Nephron progenitor cell (in vitro differentiated cells): ENCODE data around the gene SPP2.

Source experiments
- DNase-seq: peaks from one replicate; pipeline ENCODE4 v3.0.0; 2021
- H3K27ac Mint-ChIP-seq: 2 replicates; pipeline ENCODE4 v1.8.0; 2021; ENCODE audit warnings: mild to moderate bottlenecking, moderate library complexity, mixed read lengths
- H3K27me3 Mint-ChIP-seq: 2 replicates; pipeline ENCODE4 v1.8.0; 2021; ENCODE audit warnings: mild to moderate bottlenecking, low read depth, mixed read lengths; ENCODE audit not compliant: poor library complexity
- H3K36me3 Mint-ChIP-seq: 2 replicates; pipeline ENCODE4 v1.8.0; 2021; ENCODE audit warnings: low read depth, mixed read lengths
- H3K4me1 Mint-ChIP-seq: 2 replicates; pipeline ENCODE4 v1.8.0; 2021; ENCODE audit warnings: mixed read lengths
- H3K4me3 Mint-ChIP-seq: 2 replicates; pipeline ENCODE4 v1.8.0; 2021; ENCODE audit warnings: mild to moderate bottlenecking, moderate library complexity, mixed read lengths
- H3K9me3 Mint-ChIP-seq: 2 replicates; pipeline ENCODE4 v1.8.0; 2021; ENCODE audit warnings: mild to moderate bottlenecking, moderate library complexity, mixed read lengths
- TF ChIP-seq, protein P1 (sequence below): fragments of 200-600 bp; sonication (generic); IDR thresholded peaks from 2 replicates; pipeline ENCODE4 v1.5.0; 2021; ENCODE audit warnings: antibody characterized with exemption

Gene SPP2

GRCh38 chr2:234046521-234046920, 4.0 kb upstream of the SPP2 start:
- Mint-ChIP-seq H3K4me1 (no peaks in the 10 kb centered on the region), H3K27ac (no peak overlapping the region), H3K27me3 (peaks cover 32% of the 10 kb centered on the region), H3K36me3 (no peaks in the 10 kb centered on the region), H3K9me3 (no peaks in the 10 kb centered on the region), H3K4me3 (no peak overlapping the region)
- TF ChIP-seq, protein P1, sequence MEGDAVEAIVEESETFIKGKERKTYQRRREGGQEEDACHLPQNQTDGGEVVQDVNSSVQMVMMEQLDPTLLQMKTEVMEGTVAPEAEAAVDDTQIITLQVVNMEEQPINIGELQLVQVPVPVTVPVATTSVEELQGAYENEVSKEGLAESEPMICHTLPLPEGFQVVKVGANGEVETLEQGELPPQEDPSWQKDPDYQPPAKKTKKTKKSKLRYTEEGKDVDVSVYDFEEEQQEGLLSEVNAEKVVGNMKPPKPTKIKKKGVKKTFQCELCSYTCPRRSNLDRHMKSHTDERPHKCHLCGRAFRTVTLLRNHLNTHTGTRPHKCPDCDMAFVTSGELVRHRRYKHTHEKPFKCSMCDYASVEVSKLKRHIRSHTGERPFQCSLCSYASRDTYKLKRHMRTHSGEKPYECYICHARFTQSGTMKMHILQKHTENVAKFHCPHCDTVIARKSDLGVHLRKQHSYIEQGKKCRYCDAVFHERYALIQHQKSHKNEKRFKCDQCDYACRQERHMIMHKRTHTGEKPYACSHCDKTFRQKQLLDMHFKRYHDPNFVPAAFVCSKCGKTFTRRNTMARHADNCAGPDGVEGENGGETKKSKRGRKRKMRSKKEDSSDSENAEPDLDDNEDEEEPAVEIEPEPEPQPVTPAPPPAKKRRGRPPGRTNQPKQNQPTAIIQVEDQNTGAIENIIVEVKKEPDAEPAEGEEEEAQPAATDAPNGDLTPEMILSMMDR, result no peak
- no peak for DNase-seq

DNA sequence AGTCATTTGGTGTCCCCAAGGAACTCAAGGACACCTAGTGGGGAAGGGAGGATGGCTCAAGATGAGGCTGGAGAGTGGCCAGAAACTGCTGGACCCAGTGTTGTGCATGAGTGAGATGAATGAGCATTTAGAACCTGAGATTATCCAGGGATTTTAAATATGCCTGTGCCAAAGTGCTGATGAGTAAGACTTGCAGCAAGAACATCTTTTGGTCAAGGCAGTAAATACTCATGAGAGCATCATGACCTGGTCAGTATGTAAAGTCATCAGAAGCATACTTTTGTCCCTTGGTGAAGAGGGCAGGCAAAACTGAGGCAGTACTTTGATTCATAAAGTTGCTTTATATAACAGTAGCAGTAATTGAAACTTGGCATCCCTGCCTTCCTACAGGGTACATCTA, 3.1 kb upstream of the SPP2 start:
- Mint-ChIP-seq H3K27ac (no peak overlapping the region), H3K9me3 (no peaks in the 10 kb centered on the region), H3K27me3 (peaks cover 33% of the 10 kb centered on the region), H3K4me3 (no peak overlapping the region), H3K36me3 (no peaks in the 10 kb centered on the region), H3K4me1 (no peaks in the 10 kb centered on the region)
- TF ChIP-seq, protein P1, result no peak
- no peak for DNase-seq

DNA sequence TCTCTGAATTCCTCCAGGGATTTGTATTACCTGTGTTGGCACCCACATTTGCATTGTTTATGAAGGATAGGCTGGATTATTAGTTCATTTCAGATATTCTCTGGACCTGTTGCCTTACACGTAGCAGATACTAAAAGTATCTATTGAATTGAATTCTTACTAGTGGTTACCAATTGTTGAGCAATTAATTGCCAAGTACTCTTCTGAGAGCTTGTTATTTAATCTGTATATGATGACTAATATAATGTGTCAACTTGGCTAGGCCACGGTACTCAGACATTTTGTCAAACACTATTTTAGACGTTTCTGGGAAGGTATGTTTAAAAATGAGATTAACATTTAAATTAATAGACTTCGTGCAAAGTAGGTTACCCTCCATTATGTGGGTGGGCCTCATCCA, 2.5 kb upstream of the SPP2 start:
- no peak for DNase-seq
- H3K4me1 Mint-ChIP-seq, result no peaks in the 10 kb centered on the region
- H3K9me3 Mint-ChIP-seq, result no peaks in the 10 kb centered on the region
- no peak overlapping the region for H3K4me3 Mint-ChIP-seq
- peaks cover 28% of the 10 kb centered on the region for H3K27me3 Mint-ChIP-seq
- H3K27ac Mint-ChIP-seq, result no peak overlapping the region
- H3K36me3 Mint-ChIP-seq, result no peaks in the 10 kb centered on the region
- TF ChIP-seq, protein P1, result no peak

DNA sequence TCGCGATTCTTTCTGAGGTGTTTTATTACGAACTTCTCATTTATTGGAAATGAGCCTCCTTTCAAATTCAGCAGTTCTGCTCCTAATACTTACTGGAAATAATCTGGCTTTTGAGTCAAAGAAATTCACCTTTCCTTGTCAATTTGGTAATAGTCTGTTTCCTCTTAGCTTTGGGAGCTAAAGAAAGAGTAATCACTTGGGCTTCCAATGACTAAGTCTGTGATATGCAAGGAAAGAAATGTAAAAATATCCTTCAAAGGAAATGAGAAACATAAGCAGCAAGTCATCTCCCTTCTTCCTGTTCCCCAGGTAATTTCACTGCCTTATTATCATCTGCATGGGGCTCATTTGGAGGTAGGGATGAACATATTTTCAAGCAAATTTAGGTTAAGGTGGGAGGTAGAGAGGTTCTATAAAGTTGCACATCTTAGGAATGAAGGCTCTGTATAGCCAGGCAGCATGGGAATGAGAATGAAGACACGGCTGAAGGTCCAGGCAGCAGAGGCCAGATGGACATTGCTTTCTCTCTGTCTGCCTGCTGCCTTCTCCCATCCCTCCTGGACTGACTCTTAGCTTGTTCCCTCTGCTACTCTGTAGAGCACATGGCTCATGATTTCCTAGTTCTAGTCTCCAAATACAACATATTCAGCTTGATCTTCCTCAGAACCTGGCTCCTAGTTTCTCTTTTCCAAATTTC, 1.0 kb downstream of the SPP2 start:
- no peak for DNase-seq
- Mint-ChIP-seq H3K4me1 (no peaks in the 10 kb centered on the region), H3K27me3 (peaks cover 24% of the 10 kb centered on the region), H3K4me3 (no peak overlapping the region), H3K9me3 (peaks cover 8% of the 10 kb centered on the region), H3K36me3 (no peaks in the 10 kb centered on the region), H3K27ac (no peak overlapping the region)
- TF ChIP-seq, protein P1, result no peak

DNA sequence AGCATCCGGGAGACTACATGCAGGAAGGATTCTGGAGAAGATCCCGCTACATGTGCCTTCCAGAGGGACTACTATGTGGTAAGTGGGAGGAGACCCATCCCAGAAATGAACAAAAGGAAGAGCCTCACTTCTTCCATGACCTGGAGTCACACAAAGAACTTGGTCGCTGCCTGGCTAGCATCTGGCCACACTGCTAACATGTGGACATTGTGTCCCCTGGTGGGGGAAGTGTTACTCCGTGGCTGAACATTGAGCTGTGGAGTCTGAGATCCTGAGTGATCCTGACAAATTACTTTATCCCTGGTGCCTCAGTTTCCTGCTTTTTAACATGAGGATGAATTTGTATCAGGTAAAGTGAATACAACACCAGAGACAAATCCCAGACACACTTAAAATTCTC, 8.4 kb downstream of the SPP2 start:
- no peak for DNase-seq
- H3K9me3 Mint-ChIP-seq, result peaks cover 12% of the 10 kb centered on the region
- H3K4me3 Mint-ChIP-seq, result no peak overlapping the region
- TF ChIP-seq, protein P1, result no peak
- H3K36me3 Mint-ChIP-seq, result no peaks in the 10 kb centered on the region
- H3K4me1 Mint-ChIP-seq, result peaks cover 12% of the 10 kb centered on the region
- peaks cover 17% of the 10 kb centered on the region for H3K27me3 Mint-ChIP-seq
- no peak overlapping the region for H3K27ac Mint-ChIP-seq

GRCh38 chr2:234060236-234060635, 9.7 kb downstream of the SPP2 start:
- Mint-ChIP-seq H3K27ac (no peak overlapping the region), H3K4me1 (peaks cover 17% of the 10 kb centered on the region), H3K9me3 (peaks cover 4% of the 10 kb centered on the region), H3K4me3 (no peak overlapping the region), H3K27me3 (peaks cover 7% of the 10 kb centered on the region), H3K36me3 (no peaks in the 10 kb centered on the region)
- no peak for DNase-seq
- TF ChIP-seq, protein P1, result no peak
